LNCaP clone FGC (cell line): ENCODE measurements around the gene PIP5K1B.

ENCODE experiments used
- DNase-seq: peaks from one replicate; pipeline ENCODE4 v3.0.0-alpha.2; 2011; ENCODE audit warnings: low read depth
- H3K4me3 ChIP-seq: 2 replicates; pipeline ENCODE4 v1.5.1; 2011; ENCODE audit warnings: mild to moderate bottlenecking, low read depth, low read length, control low read depth
- CTCF ChIP-seq: IDR thresholded peaks from 2 replicates; pipeline ENCODE4 v1.5.1; 2012; ENCODE audit warnings: mild to moderate bottlenecking; ENCODE audit not compliant: control insufficient read depth, insufficient read depth; ENCODE audit errors: extremely low read depth

PIP5K1B gene

GRCh38 chr9:69030851-69031645 lies 326.0 kb downstream of the PIP5K1B start:
- no peak overlapping the region for H3K4me3 ChIP-seq
- no peak for DNase-seq
- TF ChIP-seq CTCF, result no peak

- H3K4me3 ChIP-seq, result no peak overlapping the region
- DNase-seq, result no peak
- no peak for TF ChIP-seq CTCF
These were observed 329.0 kb downstream of the PIP5K1B start for GRCh38 chr9:69034071-69034470.

GRCh38 chr9:69035438-69036308 lies 330.6 kb downstream of the PIP5K1B start, which contains the start of gene FXN:
FXN (plus strand) TSS chr9:69035752; CDS start chr9:69035783, 31 bp downstream.
- H3K4me3 ChIP-seq, result peak within 1 kb of the TSS; percentile 89
- DNase-seq, result peak; percentile 37
- TF ChIP-seq CTCF, result peak; percentile 98

GRCh38 chr9:69036309-69036708 lies 331.3 kb downstream of the PIP5K1B start:
- TF ChIP-seq CTCF, result no peak
- H3K4me3 ChIP-seq, result peak overlapping the region; percentile 89
- DNase-seq, result no peak

GRCh38 chr9:69036799-69037198 lies 331.8 kb downstream of the PIP5K1B start:
- TF ChIP-seq CTCF, result no peak
- DNase-seq, result no peak
- peak overlapping the region; percentile 89 for H3K4me3 ChIP-seq

GRCh38 chr9:69040646-69041045 lies 335.6 kb downstream of the PIP5K1B start:
- no peak overlapping the region for H3K4me3 ChIP-seq
- DNase-seq, result no peak
- no peak for TF ChIP-seq CTCF
